Activated naive CD4-positive, alpha-beta T cell treated with Interleukin-2 at 50 U/mL for 16 hours (primary cell): Measurements from ENCODE around the gene TAF3.
"Not testable (repeated sequence)": the region's sequence is repeated elsewhere in the genome, so short reads cannot be mapped to it uniquely, and the experiment has no call there.

ENCODE experiments used
- DNase-seq: peaks from one replicate; pipeline ENCODE4 v3.0.0-alpha.2; 2020

Gene TAF3

DNA sequence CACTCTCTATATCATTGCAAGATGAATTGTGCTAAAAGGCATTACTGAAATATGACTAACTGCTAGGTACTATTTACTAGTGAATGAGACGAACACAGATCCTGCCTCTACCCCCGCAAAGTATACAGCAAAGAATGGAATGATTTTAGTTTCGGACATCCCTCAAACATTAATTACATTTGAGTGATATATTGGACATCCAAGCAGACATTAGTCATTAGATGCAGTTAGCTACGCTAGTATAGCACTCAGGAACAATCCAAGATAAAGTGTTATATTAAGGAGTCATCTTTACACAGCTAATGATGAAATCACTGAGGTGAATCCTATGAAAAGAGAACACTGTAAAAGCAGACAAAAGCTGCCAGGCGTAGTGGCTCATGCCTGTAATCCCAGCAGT lies 7.3 kb upstream of the TAF3 start:
- DNase-seq = no peak

DNA sequence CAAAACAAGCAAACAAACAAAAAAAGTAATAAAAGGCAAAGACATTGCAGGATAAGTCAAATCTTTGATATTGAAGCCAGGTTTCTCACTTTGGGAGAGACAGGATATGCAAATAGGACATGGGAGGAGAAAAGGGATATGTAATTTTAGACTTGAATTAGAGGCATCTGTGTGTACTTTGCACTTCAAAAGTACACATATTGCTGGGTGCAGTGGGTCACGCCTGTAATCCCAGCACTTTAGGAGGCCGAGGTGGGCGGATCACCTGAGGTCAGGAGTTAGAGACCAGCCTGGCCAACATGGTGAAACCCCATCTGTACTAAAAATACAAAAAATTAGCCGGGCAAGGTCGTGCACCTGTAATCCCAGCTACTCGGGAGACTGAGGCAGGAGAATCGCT lies 6.6 kb upstream of the TAF3 start:
- DNase-seq = not testable (repeated sequence)

GRCh38 chr10:7813481-7813880 lies 4.8 kb upstream of the TAF3 start:
- DNase-seq = no peak

DNA sequence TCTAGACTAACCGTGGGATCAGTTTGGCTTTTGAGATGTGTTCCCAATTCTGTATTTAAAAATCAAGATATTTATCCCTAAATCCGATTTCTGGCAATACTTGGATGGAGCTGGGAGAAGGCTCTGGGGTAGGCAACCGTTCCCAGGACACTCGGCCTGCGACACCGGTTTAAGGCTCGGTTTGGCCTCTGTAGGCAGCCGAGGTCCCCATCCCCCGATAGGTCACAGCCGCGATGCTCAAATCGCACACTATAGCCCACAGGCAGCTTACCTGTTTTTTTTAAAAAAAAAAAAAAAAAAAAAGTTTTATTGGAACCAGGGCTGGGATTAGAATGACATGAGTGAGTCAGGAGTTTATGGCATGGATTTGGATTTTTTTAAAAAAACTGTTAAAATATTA lies 729 bp upstream of the TAF3 start:
- no peak for DNase-seq

DNA sequence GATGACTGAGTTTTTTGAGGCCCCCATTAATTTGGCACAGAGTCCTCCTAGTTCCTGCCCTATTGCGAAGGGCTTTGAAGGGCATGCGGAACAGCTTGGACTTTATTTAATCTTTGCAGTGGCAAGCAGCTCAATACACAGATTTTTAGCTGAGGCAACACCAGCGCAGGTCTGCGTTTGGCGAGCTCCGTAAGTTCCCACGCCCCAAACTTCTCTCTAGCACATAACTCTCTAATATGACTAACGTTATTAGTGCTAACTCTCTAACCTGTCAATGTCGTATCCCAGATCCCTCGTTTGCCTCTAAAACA lies 366 bp upstream of the TAF3 start:
- no peak for DNase-seq

DNA sequence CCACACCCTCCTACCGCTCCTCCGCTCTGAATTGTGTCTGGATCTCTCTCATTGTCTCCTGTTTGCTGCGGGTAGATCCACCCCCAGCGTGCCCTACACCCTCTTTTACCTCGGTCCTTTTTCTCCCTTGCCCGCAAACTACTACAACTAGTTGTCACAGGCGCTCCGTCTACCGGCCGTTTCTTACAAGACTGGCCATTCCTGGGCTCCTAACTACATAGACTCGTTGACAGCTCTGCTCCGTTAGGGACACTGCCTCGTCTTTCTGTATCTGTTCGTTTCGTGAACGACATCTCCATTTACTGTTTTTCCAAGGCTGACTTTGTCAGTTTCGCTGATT lies 786 bp downstream of the TAF3 start:
- DNase-seq = peak; percentile 31

DNA sequence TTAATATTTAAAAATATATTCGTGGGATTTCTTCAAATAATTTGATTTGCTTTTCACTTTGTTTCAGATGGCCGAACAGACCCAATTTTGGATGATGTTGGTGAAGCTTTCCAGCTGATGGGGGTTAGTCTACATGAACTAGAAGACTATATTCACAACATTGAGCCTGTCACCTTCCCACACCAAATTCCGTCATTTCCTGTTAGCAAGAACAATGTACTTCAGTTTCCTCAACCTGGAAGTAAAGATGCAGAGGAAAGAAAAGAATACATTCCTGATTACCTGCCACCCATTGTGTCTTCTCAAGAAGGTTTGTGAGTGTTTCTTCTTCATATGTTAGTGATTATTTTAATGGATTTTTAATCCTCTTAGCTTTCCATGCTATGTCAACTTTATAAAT lies 5.9 kb downstream of the TAF3 start:
- no peak for DNase-seq

GRCh38 chr10:7826971-7827370 lies 8.7 kb downstream of the TAF3 start:
- DNase-seq = no peak

GRCh38 chr10:7829289-7829834 lies 11.1 kb downstream of the TAF3 start:
- DNase-seq = no peak

DNA sequence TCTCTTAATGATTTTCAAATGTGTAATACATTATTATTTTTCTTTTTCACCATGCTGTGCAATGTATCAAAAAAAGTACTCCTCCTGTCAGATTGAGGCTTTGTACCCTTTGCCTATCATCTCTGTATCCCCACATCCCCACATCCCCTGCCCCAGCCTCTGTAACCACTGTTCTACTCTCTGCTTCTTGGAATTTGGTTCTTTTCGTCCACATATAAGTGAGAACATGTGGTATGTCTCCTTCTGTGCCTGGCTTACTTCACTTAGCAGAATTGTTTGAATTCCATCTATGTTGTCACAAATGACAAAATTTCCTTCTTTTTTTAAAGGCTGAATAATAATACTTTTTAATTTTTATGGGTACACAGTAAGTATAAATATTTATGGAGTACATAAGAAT lies 13.8 kb downstream of the TAF3 start:
- DNase-seq = no peak

GRCh38 chr10:7833210-7833609 lies 14.9 kb downstream of the TAF3 start:
- DNase-seq = no peak

- DNase-seq = no peak
Observed at GRCh38 chr10:7834262-7834661, 16.0 kb downstream of the TAF3 start.

DNA sequence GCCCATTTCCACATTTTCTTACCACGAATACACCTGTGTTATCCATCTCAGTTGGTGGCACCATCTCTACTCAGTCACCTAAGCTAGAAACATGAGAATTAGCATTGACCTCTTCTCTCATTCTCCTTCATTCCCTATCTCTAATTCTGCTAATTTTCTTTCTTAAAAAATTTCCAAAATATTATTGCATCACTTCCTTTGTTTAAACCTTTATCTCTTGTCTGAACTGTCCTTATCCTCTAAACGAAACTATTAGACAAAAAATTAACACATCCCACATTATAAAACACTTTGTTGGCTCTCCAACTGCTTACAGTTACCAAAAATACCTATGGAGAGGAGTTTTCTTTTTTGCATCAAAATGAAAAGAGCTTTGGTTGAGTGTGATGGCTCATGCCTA lies 18.3 kb downstream of the TAF3 start:
- DNase-seq = no peak

DNA sequence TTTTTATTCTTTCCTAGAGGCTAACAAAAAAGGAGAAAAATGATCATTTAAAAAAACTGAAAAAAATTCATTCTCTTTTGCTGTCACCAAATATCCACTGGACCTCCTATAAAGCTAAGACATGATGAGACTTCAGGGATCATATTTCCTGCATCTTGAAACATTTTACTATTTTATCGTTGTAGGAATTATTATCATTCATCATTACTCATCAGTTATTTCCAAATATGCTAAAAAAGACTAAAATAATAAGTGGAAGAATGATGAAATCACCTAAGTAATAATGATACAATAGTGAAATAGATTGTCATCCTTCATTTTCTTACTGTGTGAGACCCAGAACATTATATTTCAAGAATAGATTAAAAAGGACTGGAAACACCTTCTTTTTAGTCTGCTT lies 28.3 kb downstream of the TAF3 start:
- DNase-seq = no peak

GRCh38 chr10:7853226-7853842 lies 35.0 kb downstream of the TAF3 start:
- no peak for DNase-seq

- DNase-seq = no peak
Observed at GRCh38 chr10:7853890-7854289, 35.6 kb downstream of the TAF3 start.

DNA sequence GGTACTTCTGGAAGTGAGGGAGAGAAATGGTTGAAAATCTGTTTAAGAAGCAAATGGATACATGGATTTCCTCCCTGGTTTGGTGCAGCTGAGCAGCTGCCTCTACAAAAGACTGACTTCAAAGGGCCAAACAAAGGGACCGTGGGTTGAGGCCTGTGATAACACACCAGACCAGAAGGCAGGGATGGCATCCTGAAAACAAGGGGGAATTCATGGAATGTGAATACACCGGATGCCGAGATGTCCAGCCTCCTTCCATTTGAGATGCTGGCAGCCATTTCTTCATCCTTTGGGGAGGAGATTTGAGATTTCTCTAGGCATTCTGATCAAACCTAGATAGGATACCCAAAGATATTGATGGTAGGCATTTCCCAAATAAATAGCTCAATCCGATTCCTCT lies 36.9 kb downstream of the TAF3 start:
- no peak for DNase-seq

DNA sequence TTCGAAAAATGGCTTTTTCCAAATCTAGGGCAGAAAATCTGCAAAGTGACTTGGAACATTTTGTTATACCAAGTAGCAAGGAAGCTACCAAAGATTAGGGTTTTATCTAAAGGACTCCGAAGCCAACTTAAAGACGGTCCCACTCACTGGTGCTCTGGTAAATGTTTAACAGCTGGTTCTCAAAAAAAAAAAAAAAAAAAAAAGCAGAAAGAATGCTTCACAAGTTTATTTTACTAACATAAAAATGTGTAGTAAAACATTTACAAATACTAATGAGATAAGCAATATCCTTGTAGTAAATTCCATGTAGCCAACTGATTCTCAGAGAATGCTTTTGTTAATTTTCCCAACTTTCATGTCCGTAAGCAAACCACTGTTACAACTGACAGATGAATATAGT lies 38.4 kb downstream of the TAF3 start:
- DNase-seq = no peak

GRCh38 chr10:7857262-7857661 lies 39.0 kb downstream of the TAF3 start:
- no peak for DNase-seq

DNA sequence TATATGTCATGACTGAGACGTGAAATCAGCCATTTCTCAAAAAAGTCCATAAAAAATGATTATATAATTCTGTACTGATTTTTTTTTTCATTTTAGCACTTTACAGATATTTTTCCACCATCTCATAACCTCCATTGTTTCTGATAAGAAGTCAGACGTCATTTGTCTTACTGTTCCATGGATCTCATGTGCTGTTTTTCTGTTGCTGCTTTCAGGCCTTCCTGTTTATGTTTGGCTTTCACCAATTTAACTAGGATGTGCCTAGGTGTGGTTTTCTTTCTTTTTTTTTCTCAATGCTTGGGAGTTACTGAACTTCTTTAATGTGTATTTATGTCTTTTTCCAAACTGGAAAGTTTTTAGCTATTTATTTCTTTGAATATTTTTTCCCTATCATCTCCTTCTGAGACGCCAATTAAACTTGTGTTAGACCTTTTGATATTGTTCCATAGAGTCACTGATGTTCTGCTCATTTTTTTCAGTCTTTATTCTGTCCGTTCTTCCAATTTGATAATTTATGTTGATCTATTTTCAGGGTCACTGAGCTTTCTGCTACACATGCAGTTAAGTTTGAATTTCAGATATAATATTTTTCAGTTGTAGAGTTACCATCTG lies 43.3 kb downstream of the TAF3 start:
- DNase-seq = no peak

- no peak for DNase-seq
Observed at GRCh38 chr10:7862121-7862514, 43.8 kb downstream of the TAF3 start.

GRCh38 chr10:7866176-7866575 lies 47.9 kb downstream of the TAF3 start:
- no peak for DNase-seq

- DNase-seq = no peak
Observed at GRCh38 chr10:7872041-7872442, 53.7 kb downstream of the TAF3 start.

GRCh38 chr10:7874864-7875263 lies 56.6 kb downstream of the TAF3 start:
- DNase-seq = no peak

- no peak for DNase-seq
Observed at GRCh38 chr10:7876541-7877127, 58.3 kb downstream of the TAF3 start.
